ENCODE data around the gene USP30.

The USP30 gene

DNA sequence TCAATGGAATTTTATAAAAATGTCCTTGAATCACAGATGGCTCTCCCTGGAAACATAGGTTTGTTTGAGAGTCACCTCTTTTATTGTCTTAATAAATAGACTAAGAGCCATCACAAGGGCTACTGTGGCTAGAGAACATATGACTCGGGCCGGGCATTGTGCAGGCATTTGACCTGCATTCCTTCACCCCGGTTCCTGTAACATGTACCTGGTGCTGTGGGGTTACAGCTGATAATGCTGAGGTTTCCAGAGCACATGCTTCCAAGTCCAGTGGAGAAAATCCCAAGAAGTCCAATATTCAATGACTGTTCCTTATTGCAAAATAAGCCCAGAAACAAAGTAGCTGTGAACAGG lies 63.0 kb downstream of the USP30 start:
- no peak overlapping the region for H3K4me2 ChIP-seq (ENCODE audit: insufficient read depth, low read length)
- no peaks in the 10 kb centered on the region for H3K27me3 ChIP-seq (ENCODE audit: insufficient read depth, low read length, poor library complexity)
- no peak overlapping the region for H3K4me3 ChIP-seq (ENCODE audit: low read depth in 1 of 2, low read length in 2 of 2)
- no peaks in the 10 kb centered on the region for H3K9me3 ChIP-seq (ENCODE audit: insufficient read depth, low read length, severe bottlenecking)
- H3K36me3 ChIP-seq (ENCODE audit: insufficient read depth, low read length) = peaks cover 6% of the 10 kb centered on the region
- ATAC-seq (ENCODE audit: insufficient read depth, low read depth) (no peak), DNase-seq (no peak)
- no peaks in the 10 kb centered on the region for H3K79me2 ChIP-seq (ENCODE audit: insufficient read depth, low read length)
- 0 out of 2 replicates have a peak, but pooled peaks cover 4% of the 10 kb centered on the region for H4K20me1 ChIP-seq (ENCODE audit: insufficient read depth, low read length)
- TF ChIP-seq, protein P1, sequence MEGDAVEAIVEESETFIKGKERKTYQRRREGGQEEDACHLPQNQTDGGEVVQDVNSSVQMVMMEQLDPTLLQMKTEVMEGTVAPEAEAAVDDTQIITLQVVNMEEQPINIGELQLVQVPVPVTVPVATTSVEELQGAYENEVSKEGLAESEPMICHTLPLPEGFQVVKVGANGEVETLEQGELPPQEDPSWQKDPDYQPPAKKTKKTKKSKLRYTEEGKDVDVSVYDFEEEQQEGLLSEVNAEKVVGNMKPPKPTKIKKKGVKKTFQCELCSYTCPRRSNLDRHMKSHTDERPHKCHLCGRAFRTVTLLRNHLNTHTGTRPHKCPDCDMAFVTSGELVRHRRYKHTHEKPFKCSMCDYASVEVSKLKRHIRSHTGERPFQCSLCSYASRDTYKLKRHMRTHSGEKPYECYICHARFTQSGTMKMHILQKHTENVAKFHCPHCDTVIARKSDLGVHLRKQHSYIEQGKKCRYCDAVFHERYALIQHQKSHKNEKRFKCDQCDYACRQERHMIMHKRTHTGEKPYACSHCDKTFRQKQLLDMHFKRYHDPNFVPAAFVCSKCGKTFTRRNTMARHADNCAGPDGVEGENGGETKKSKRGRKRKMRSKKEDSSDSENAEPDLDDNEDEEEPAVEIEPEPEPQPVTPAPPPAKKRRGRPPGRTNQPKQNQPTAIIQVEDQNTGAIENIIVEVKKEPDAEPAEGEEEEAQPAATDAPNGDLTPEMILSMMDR (IDR thresholded peaks at IDR 0.05; ENCODE audit: borderline replicate concordance, extremely low read depth, low read length, poor library complexity, severe bottlenecking) = no peak
- TF ChIP-seq EZH2 (IDR thresholded peaks at IDR 0.05; ENCODE audit: borderline replicate concordance, low read depth, low read length, severe bottlenecking) = no peak
- 0 out of 2 replicates have a peak overlapping the region, but pooled peaks have one; percentile 16 for H3K27ac ChIP-seq (ENCODE audit: low read length)
- H2AFZ ChIP-seq (ENCODE audit: low read depth, low read length) = no peak overlapping the region
- H3K9ac ChIP-seq (ENCODE audit: low read depth, low read length) = no peak overlapping the region
- peaks cover 21% of the 10 kb centered on the region for H3K4me1 ChIP-seq (ENCODE audit: insufficient read depth, low read length)

DNA sequence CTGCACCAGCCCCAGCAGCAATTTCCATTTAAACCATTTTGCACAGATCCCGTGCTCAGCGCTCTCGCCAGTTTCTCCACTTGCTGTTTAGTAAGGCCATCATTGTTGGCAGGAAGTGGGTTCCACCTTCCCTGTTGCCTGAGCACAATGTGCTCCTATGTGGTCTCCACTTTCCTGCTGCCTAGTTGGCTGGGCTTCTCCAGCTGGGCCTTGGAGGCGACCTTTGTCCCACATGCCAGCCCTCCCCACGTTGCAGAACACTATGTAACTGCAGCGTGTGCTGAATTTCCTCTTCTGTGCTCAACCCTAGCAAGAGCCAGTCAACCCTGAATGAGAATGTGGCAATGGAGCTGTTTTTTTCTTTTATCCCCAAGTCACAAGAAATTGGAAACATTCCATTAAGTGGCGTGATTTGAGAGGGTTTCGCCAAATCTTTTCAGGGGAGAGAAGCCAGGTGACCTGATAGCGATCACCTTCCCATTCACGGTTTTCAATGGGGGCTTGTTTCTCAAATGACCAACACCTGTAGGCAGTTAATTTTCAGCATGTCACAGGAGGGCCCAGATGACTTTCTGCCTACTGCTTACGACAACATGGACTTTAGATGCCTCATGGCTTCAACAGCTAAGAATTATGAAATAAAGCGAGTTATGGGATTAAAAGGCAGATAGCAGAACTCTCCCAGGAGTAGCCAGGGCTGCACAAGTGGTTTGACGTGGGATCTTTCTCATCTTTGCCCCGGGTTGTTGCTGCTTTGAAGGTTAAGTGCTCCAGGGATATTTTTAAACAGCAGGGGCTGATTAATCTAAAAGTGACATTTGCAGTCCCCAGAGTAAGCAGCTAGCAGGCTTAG lies 63.6 kb downstream of the USP30 start, which contains the start of gene ACACB:
Gene ACACB, plus strand, starts transcription at position 830 of the 853 bp plus-strand sequence. CDS start 22,819 bp downstream, outside the sequence.
- H3K27me3 ChIP-seq (ENCODE audit: insufficient read depth, low read length, poor library complexity) = no peaks in the 10 kb centered on the region
- peaks cover 21% of the 10 kb centered on the region for H3K4me1 ChIP-seq (ENCODE audit: insufficient read depth, low read length)
- ATAC-seq (ENCODE audit: insufficient read depth, low read depth) (peak; percentile 93), DNase-seq (peak; percentile 64)
- H3K4me2 ChIP-seq (ENCODE audit: insufficient read depth, low read length) = no peak within 1 kb of the TSS
- H4K20me1 ChIP-seq (ENCODE audit: insufficient read depth, low read length) = 0 out of 2 replicates have a peak, but pooled peaks cover 3% of the 10 kb centered on the region
- no peak within 1 kb of the TSS for H3K4me3 ChIP-seq (ENCODE audit: low read depth in 1 of 2, low read length in 2 of 2)
- 0 out of 2 replicates have a peak, but pooled peaks cover 3% of the 10 kb centered on the region for H3K36me3 ChIP-seq (ENCODE audit: insufficient read depth, low read length)
- H3K27ac ChIP-seq (ENCODE audit: low read length) = peak within 1 kb of the TSS; percentile 41; the same call in 1 of the 2 replicates
- no peaks in the 10 kb centered on the region for H3K9me3 ChIP-seq (ENCODE audit: insufficient read depth, low read length, severe bottlenecking)
- no peak within 1 kb of the TSS for H3K9ac ChIP-seq (ENCODE audit: low read depth, low read length)
- TF ChIP-seq, protein P1 (IDR thresholded peaks at IDR 0.05; ENCODE audit: borderline replicate concordance, extremely low read depth, low read length, poor library complexity, severe bottlenecking) = no peak
- no peak for TF ChIP-seq EZH2 (IDR thresholded peaks at IDR 0.05; ENCODE audit: borderline replicate concordance, low read depth, low read length, severe bottlenecking)
- H3K79me2 ChIP-seq (ENCODE audit: insufficient read depth, low read length) = no peaks in the 10 kb centered on the region
- peak within 1 kb of the TSS; percentile 30; the same call in 1 of the 2 replicates for H2AFZ ChIP-seq (ENCODE audit: low read depth, low read length)

DNA sequence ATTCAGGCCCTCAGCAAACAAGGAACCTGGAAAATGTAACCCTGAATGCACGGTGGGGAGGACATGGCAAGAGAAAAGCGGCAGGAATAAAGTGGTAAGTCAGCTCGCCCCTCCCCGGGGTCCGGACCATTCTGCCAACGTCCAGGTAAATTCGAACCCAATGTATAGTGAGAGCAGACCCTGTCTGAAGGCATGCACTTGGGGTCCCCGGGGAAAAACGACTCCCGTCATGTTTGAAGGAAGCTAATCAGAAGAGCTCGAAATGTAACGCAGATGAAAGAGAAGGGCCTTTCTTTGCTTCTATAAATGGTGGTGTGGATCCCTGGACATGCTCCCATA lies 64.2 kb downstream of the USP30 start:
- Histone ChIP-seq H4K20me1 (ENCODE audit: insufficient read depth, low read length) (no peaks in the 10 kb centered on the region), H3K36me3 (ENCODE audit: insufficient read depth, low read length) (no peaks in the 10 kb centered on the region), H3K79me2 (ENCODE audit: insufficient read depth, low read length) (no peaks in the 10 kb centered on the region), H3K9ac (ENCODE audit: low read depth, low read length) (no peak overlapping the region), H3K27ac (ENCODE audit: low read length) (no peak overlapping the region; the same call in 1 of the 2 replicates), H2AFZ (ENCODE audit: low read depth, low read length) (peak overlapping the region; percentile 30; the same call in 1 of the 2 replicates), H3K27me3 (ENCODE audit: insufficient read depth, low read length, poor library complexity) (no peaks in the 10 kb centered on the region), H3K4me3 (ENCODE audit: low read depth in 1 of 2, low read length in 2 of 2) (no peak overlapping the region), H3K9me3 (ENCODE audit: insufficient read depth, low read length, severe bottlenecking) (no peaks in the 10 kb centered on the region), H3K4me1 (ENCODE audit: insufficient read depth, low read length) (peaks cover 21% of the 10 kb centered on the region), H3K4me2 (ENCODE audit: insufficient read depth, low read length) (no peak overlapping the region)
- DNase-seq = no peak
- TF ChIP-seq EZH2 (IDR thresholded peaks at IDR 0.05; ENCODE audit: borderline replicate concordance, low read depth, low read length, severe bottlenecking) = no peak
- TF ChIP-seq, protein P1 (IDR thresholded peaks at IDR 0.05; ENCODE audit: borderline replicate concordance, extremely low read depth, low read length, poor library complexity, severe bottlenecking) = no peak
- ATAC-seq (ENCODE audit: insufficient read depth, low read depth) = no peak
